ENCODE results near the gene CCDC201. TPM values are rescaled to one million over a fixed set of nuclear protein-coding genes. Genes with fewer than 3 reads are reported as not detected.
"Not testable (repeated sequence)": the region's sequence is repeated elsewhere in the genome, so short reads cannot be mapped to it uniquely, and the experiment has no call there.

Gene CCDC201
- polyA plus RNA-seq, 1 donor from 2014 or later = not detected

- not testable (repeated sequence) for H3K9me3 Mint-ChIP-seq, H3K36me3 Mint-ChIP-seq, H3K27ac Mint-ChIP-seq, H3K4me3 Mint-ChIP-seq, H3K4me1 Mint-ChIP-seq, H3K27me3 Mint-ChIP-seq
These were observed 45.2 kb downstream of the CCDC201 start for GRCh38 chr7:45827731-45828130.

GRCh38 chr7:45826550-45826949, 46.3 kb downstream of the CCDC201 start:
- H3K27me3 Mint-ChIP-seq, H3K4me1 Mint-ChIP-seq, H3K36me3 Mint-ChIP-seq, H3K9me3 Mint-ChIP-seq, H3K27ac Mint-ChIP-seq, H3K4me3 Mint-ChIP-seq: not testable (repeated sequence)

GRCh38 chr7:45818763-45819162, 54.1 kb downstream of the CCDC201 start:
- H3K27me3 Mint-ChIP-seq, H3K4me1 Mint-ChIP-seq, H3K27ac Mint-ChIP-seq, H3K36me3 Mint-ChIP-seq, H3K4me3 Mint-ChIP-seq, H3K9me3 Mint-ChIP-seq: not testable (repeated sequence)

GRCh38 chr7:45817913-45818312, 55.0 kb downstream of the CCDC201 start:
- H3K27me3 Mint-ChIP-seq, H3K4me3 Mint-ChIP-seq, H3K4me1 Mint-ChIP-seq, H3K27ac Mint-ChIP-seq, H3K36me3 Mint-ChIP-seq, H3K9me3 Mint-ChIP-seq: not testable (repeated sequence)

GRCh38 chr7:45817016-45817415, 55.9 kb downstream of the CCDC201 start:
- not testable (repeated sequence) for H3K27ac Mint-ChIP-seq, H3K36me3 Mint-ChIP-seq

GRCh38 chr7:45814216-45815118, 58.4 kb downstream of the CCDC201 start:
- not testable (repeated sequence) for H3K27ac Mint-ChIP-seq, H3K4me3 Mint-ChIP-seq, H3K27me3 Mint-ChIP-seq, H3K4me1 Mint-ChIP-seq, H3K36me3 Mint-ChIP-seq, H3K9me3 Mint-ChIP-seq

More at GRCh38 chr7:45817016-45817415, 55.9 kb downstream of the CCDC201 start:
- H3K4me1 Mint-ChIP-seq, H3K27me3 Mint-ChIP-seq, H3K4me3 Mint-ChIP-seq, H3K9me3 Mint-ChIP-seq: not testable (repeated sequence)

- not testable (repeated sequence) for H3K4me1 Mint-ChIP-seq, H3K9me3 Mint-ChIP-seq
These were observed 59.1 kb downstream of the CCDC201 start for GRCh38 chr7:45813771-45814170.

GRCh38 chr7:45812946-45813345, 59.9 kb downstream of the CCDC201 start:
- Mint-ChIP-seq H3K27me3 (no peaks in the 10 kb centered on the region), H3K4me3 (no peak overlapping the region), H3K4me1 (no peaks in the 10 kb centered on the region), H3K36me3 (no peaks in the 10 kb centered on the region), H3K27ac (no peak overlapping the region), H3K9me3 (no peaks in the 10 kb centered on the region)

More at GRCh38 chr7:45813771-45814170, 59.1 kb downstream of the CCDC201 start:
- H3K36me3 Mint-ChIP-seq, H3K27ac Mint-ChIP-seq, H3K27me3 Mint-ChIP-seq, H3K4me3 Mint-ChIP-seq: not testable (repeated sequence)

GRCh38 chr7:45811652-45812234, 61.1 kb downstream of the CCDC201 start:
- H3K4me3 Mint-ChIP-seq, H3K9me3 Mint-ChIP-seq, H3K4me1 Mint-ChIP-seq, H3K27ac Mint-ChIP-seq, H3K27me3 Mint-ChIP-seq, H3K36me3 Mint-ChIP-seq: not testable (repeated sequence)

GRCh38 chr7:45810451-45811005, 62.4 kb downstream of the CCDC201 start:
- H3K36me3 Mint-ChIP-seq, H3K4me1 Mint-ChIP-seq, H3K27ac Mint-ChIP-seq, H3K27me3 Mint-ChIP-seq, H3K9me3 Mint-ChIP-seq: not testable (repeated sequence)
- peak overlapping the region in 1 of 4 donors; percentile 49 for H3K4me3 Mint-ChIP-seq

Other genes with a start within 250 kb of the CCDC201 start
- not detected for gene IGFBP1, start 15.4 kb upstream of the CCDC201 start, polyA plus RNA-seq
- 0.33 TPM for gene IGFBP3, start 48.2 kb upstream of the CCDC201 start, polyA plus RNA-seq